ENCODE data around the gene ELP2.

The ELP2 gene

DNA sequence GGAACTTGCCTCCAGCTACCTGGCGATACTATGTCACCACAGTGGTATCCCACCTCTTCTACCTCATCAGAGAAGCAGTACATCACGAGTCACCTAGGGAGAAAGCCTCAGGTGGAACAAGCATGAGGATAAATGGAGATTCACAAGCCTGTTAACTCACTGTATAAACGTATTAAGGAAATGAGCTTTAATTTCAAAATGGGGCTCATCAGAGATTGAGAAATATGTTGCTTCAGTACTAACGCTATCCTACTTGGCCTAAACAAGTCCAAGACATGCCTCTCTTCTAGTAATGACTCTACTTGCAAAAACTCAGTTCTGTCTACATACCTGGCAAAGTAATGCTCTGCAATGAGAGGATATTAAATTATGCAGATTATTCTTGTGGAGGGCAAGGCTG is 4.9 kb upstream of the ELP2 start:
- no peak for DNase-seq

DNA sequence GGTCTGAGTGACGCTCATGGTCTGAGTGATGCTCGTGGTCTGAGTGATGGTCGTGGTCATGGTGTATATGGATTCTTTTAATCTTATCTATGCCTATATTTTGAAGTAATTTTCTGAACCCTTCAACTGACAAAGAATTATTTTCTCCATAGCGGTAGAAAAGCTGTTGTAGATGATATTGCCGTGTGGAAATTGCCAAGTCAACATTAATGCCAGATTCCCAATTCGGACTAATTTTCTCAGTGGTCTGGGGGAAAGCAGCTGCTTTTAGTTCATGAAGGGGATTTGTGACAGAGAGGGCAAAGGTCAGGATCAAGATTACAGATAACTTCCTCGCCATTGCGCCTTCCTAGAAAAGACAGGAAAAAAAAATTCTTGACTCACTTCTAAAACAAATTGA is 3.0 kb upstream of the ELP2 start:
- DNase-seq: no peak

DNA sequence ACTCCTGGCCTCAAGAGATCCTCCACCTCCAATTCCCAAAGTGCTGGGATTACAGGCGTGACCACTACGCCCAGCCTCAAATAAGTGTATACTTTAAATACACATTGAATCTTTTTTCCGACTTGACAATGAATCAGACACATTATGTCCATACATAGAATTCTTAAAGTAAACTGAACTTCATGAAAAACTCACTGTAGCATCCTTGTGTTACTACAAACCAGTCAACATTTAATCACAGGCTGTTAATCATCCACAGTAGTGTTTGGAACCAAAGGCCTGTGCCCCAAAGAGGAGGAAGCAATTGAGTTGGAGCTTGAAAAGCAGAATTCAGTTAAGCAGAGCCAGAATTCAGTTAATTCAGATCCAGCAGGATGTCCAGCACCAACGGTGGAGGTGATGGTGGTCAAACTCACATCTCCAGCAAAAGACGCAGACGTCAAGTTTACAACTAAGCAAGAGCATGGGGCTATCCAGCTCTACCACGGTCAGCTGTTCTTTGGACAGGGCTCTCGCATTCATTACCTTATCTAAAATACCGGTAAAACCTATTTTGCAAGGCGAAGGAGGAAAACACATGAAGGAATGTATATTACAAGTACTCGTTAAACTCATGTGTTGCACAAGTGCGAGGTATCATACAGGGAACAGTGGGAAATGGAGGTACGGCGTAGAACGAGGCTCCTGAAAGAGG is 1.7 kb upstream of the ELP2 start:
- no peak for DNase-seq

DNA sequence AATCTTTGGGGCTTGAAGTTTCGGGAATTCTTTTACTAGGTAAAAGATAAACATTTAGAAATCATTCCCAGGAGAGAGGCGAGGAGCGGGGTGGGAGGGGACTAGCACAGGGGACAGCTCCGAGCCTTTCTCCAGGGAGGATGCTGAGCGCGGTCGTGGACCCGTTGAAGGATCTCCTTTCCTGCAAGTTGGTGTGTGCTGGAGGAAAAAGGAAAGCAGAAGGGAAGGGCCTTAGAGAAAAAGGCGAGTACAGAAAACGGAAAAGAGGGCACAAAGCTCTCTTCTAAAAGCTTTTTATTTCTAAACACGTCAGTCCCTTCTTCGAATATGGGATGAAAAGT is 1.2 kb upstream of the ELP2 start:
- DNase-seq: no peak

DNA sequence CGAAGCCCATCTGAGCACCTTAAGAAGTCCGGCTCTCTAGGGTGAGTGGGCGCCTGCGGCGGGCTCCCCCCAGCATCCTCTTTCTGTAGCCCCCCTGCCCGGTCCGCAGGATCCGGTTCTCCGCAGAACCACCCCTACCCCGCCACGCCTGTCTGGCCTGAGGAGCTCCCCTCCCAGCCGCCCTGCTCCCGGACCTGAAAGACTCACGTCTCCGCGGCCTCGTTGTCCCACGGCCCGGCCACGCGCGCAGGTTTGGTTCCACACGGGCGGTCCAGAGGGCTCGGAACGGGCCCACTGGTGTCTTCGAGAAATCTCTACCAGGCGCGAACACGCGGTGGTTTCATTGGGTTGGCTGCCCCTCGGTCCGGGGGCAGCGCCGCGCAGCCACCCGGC is 796 bp upstream of the ELP2 start:
- DNase-seq: no peak

DNA sequence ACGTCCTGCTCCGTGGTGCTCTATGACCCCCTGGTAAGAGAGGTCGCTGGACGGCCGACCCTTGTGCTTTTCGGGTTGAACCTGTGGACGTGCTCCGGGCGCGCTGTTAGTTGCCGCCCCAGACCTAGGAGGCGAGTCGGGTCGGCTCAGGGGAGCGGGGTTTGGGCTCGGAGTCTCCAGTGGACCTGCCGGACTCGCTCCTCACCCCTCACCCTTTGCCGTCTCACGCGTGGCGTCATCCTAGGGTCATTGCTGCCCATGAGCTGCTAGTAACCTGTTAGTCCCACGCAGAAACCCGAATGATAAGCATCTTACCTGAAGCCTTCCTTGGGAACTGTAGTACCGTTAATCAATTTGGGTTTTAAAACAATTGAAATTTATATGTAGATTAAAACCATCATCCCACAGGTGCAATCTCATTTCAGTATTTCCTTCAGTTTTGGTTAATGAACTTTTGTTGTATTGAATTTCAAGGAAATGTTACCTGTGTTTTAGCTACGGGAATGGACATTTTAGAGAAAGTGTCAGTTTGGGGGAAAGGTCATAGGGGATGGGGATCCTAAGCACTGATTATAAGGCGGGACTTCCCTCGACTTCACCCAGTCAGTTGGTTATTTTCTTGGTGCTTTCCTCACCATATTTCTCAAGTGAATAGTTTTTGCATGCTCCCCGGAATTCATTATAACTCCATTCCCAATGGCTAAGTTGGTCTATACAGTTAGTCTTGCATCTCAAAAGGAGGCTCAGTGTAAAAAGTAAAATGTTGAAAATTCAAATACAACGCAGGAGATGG is 536 bp downstream of the ELP2 start:
- no peak for DNase-seq

DNA sequence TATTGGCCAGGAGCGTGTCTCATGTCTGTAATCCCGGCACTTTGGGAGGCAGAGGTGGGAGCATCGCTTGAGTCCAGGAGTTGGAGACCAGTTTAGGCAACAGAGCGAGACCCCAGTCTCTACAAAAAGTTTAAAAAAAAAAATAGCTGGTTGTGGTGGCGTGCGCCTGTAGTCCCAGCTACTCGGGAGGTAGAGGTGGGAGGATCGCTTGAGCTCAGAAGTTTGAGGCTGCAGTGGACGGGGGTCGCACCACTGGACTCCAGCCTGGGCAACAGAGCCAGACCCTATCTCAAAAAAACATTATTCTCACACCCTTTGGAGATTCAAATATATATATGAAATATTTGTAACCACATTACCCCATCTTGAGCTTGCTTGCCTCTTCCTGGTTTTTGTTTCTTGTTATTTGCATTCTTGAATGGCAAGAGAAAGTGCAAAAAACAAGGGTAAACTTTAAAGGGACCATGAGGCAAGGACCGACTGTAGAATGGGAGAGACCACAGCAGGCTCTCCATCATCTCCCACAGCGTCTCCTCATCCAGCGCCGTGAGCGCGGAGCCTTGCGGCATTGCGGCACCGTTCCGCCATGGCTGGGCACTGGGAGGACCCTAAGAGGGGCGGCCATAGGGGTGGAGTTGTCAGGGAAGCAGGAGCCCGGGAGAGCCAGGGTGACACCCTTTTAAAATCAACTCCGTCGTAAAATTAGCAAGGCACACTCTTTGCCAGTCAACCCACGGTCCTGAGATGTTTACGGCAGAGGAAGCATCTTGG is 1.4 kb downstream of the ELP2 start:
- DNase-seq: no peak

DNA sequence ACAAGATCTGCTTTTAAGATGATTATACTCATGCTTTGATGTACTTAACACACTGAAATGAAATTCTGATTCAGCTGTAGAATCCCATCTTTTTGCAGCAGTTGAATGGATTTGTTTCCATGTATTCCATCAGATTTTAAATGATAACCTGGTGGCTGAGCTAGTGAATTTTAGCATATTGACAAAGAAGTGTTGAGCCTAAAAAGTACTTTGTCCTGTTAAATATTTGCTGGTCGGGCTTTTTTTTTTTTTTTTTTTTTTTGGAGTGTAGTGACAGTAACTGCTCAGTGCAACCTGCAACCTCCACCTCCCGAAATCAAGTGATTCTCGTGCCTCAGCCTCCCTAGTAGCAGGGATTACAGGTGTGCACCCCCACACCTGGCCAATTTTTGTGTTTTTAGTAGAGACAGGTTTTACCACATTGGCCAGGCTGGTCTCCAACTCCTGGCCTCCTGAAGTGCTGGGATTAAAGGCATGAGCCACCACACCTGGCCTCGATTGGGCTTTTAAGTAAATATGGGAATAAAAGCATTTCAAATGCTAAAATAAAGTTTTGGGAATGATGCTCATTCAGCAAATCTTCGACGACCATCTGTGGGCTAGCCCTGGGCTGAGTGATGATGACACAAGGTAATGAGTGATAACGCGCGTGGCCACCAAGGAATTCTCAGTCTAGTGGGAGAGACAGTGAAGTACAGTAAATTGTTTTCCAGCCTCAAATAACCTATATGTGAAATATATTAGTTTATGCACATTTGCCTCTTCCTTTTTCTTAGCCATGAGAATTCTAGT is 2.2 kb downstream of the ELP2 start:
- no peak for DNase-seq

DNA sequence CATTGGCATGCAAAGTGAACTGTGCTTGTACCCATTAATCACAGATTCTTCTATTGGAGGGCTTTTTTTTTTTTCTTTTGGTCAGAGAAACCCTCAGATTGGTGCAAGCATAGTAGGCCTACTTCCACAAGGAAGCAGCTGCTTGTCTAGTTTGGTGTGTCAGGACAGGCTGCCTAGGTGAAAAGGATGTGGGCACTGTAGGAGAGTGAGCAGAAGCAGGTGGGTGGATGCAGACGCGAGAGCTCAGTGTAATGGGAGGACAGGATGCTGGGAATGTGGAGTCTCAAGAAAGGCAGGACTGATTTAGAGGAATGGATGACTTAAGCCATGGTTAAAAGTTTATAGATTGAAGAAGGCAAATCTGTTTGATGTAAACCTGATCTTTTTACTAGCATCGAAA is 3.1 kb downstream of the ELP2 start:
- no peak for DNase-seq

DNA sequence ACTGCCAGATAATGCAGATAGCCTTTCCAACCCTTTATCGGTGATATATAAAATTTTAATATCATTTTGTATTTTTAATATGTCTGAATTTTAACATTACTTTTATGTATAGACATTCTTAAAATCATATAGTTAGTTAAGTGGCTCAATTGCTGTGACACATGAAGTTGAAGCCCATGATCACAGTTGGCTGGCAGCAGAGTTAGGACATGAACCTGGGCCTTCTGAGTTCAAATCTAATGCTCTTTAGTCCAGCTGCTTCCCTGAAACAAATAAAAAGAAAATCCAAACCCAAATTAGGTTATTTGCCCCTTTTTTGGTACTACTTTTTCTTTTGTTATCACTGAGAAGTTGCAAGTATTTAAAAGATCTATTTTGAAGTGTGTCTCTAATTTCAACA is 5.6 kb downstream of the ELP2 start:
- no peak for DNase-seq

DNA sequence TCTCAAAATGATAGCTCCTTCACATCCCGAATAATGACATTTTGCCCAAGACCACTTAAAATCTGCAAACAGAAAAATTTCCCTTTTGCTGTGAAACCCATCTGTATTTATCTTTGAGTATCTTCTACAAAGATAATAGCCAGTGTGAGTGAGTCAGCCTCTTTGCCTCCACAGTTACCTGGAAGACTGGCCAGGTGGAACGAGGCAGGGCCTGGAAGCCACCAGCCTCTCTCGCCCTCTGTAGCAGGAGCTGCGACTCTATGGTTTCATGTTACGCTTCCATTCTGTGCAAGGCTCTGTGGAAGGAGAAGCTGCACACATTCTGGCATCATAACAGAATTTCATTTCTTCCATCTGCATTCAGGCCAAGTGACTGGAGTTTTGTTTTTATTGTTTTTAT is 9.5 kb downstream of the ELP2 start:
- no peak for DNase-seq

DNA sequence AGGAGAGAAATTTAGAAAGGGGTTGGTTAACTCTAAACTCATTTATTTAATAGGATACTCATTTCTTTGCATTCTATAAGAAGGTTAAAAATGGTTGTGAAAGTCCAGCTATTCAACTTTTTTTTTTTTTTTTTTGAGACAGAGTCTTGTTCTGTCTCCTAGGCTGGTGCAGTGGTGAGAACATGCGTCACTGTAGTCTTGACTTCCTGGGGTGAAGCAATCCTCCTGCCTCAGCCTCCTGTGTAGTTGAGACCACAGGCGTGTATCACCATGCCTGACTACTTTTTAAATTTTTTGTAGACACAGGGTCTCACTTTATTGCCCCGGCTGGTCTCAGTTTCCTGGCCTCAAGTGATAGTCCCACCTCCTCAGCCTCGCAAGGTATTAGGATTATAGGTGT is 11.9 kb downstream of the ELP2 start:
- DNase-seq: no peak

DNA sequence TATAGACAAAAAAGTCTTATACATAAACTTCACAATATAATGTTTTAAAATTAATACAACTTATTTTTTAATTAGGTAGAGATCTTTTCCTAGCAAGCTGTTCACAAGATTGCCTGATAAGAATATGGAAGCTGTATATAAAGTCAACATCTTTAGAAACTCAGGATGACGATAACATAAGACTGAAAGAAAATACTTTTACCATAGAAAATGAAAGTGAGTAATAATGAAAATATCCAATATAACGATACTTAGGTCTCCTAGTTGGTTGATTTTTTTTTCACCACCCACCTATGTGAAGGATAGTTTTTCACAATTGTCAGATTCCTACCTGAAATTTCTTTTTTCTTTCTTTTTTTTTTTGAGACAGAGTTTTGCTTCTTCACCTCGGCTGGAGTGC is 13.1 kb downstream of the ELP2 start:
- DNase-seq: no peak

DNA sequence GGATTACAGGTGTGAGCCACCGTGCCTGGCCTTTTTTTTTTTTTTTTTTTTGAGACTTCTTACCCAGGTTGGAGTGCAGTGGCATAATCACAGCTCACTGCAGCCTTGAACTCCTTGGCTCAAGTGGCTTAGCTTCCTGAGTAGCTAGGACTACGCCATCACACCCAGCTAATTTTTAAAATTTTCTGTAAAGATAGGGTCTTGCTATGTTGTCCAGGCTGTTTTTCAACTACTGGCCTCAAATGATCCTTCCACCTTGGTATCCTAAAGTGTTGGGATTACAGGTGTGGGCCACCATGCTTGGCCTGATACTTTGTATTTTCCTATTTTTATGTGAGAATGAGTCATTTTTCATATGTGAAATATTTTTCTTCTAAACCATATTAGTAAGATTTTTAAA is 13.7 kb downstream of the ELP2 start:
- DNase-seq: no peak

DNA sequence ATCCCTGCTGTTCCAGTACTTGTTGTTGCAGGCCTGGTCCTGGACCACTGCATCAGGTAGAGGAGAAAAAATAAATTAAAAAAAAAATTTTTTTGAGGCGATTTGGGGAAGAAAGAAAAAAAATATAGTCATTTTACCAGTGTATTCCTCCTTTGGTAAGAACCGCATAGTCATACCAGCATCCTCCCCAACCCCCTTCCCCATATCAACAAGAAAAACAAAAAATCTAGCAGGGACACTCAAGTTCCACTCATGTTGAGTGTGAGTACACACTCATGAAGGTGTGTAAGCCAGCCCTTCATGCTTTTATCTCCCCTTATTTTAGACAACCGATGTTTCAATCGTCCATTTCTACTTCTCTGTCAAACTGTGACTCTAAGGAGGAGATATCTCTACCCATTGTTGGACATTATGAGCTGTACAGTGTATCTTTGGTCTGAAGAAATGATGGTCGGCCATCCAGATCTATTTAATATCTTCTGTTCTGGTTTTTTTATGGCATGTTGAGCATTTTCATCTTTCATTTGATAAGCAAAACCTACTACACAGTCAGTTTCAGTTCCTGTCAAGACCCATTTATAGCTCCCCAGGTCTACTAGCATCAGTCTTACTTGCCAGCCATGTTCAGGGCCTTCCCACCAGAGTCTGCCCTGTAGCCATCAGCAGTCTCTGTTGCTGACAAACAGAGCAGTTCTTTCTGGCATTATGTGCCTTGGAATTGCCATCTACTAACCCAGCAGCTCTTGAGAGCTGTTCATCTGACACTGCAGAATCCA is 20.0 kb downstream of the ELP2 start:
- no peak for DNase-seq

DNA sequence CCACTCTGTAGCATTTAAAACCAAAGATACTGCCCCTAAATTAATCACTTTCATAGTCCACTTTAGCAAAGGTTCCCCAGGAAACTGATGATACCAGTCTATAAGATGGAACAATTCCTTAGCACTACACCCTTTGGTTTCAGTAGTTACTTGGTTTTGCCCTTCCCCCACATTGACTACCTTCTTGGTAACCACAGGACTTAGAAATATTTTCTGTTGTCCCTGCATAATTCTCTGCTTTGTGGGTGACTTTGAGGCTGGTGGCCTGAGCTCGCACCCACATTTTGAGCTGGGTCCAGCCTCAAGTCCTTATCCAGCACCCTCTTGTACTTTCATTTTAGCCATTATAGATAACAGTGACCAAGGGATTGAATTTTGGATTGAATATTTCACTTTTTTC is 23.1 kb downstream of the ELP2 start:
- DNase-seq: no peak

DNA sequence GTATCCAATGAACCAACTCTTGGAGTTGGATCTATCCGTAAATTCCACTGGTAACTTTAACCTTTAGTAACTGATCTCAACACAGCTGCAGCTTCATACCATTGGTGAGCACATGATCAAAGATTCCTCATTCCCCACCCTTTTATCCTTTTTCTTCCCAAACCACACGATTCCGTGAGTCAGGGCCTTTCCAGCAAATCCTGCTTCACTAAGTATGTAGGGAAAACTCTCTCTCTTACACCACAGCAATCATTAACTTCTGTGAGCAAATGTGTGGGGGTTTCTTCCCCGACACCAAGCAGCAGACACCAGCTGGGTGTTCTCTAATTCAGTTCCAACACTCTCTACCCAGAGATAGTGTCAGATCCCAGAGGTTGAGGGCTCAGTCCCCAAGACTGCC is 23.5 kb downstream of the ELP2 start:
- DNase-seq: no peak

DNA sequence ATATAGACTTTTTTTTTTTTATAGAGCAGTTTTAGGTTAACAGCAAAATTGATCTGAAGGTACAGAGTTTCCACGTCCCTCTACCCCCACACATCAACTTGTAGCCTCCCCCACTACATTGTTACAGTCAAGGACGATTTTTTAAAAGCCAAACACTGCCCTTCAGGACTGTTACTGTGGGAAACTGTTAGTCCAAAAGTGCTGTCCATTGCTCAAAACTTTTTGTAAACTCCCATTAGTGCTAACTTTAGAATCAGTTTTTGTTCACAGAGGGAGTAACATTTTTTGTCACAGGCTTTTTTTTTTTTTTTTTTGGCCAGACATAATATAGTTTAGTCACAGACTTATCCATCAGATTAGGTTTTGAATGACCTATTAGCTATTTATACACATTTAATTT is 24.1 kb downstream of the ELP2 start:
- no peak for DNase-seq

DNA sequence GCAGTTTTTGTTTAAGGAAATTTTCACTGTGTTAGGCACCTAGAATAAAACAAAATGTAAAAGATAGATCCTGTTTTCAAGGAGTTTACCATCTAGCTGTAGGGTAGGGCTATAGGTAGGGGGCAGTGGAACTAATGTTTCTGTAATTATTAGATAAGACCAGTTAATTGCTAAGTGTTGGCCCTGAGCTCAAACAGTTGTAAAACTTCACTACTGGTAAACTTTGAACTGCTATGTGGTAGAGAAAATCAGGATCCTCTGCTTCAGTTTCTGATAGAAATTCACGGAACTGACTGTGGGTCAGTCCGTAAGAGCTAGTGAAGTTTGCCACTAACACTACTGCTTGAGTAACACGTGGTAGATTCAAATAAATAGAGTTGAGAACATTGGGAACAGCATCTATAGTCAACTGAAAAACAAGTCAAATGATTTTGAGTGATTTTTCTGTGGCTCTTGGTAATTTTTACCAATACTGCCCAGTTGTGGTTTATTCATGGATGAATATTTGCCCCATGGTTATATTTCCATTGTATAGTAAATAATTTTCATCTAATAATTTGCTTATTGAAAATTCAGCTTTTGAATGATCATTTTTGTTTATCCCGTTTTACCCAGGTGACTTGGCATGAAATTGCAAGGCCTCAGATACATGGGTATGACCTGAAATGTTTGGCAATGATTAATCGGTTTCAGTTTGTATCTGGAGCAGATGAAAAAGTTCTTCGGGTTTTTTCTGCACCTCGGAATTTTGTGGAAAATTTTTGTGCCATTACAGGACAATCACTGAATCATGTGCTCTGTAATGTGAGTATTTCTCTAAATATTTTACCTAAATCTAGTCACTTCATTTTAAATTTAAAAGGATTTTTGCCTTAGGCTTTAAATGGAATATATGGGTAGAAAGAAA is 26.4 kb downstream of the ELP2 start:
- no peak for DNase-seq

DNA sequence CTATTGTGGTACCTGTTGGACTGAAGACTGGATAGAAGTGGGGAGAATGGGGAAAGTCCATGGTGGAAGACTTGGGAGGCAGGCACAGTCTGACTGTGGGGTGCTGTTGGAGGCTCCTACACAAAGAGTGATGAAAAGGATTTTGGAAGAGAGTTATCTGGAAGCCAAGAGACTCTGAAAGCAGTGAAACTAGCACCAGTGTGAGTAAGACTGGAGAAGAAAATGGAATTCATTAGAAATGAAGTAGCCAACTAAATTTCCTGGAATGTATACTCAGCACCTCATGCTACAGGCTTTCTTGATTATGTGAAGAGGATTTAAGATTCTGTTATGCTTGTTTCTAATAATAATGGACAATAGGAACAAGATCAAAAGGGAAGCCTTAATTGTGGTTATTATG is 27.7 kb downstream of the ELP2 start:
- DNase-seq: no peak

DNA sequence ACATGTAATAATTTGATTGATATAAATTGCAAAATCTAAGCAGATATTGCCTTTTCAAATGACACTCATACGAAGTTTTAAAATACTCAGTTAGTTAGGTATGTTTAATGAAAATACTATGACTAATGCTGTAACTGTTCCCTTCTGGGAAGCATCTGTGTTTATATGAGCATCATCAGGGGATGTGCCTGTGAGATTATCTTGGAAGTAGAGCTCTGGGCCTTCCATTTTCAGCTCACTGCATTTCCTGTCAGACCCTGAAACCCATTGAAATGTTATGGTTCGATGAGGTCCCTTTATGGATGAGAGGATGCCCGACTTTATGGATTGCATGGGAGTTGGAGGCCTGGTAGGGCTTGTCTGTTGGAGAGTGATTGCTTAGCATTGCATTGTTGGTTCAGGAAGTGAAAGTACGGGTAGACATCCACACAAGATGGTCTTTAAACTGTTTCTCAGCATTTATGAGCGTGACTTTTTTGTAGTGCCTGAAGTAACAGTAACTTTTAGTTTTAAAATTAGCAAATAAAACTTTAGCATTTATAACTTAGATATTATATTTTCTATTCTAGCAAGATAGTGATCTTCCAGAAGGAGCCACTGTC is 28.7 kb downstream of the ELP2 start:
- no peak for DNase-seq
